SKM-1 (cell line): ENCODE results near the gene NDUFAF7.
"Not testable (repeated sequence)": the region's sequence is repeated elsewhere in the genome, so short reads cannot be mapped to it uniquely, and the experiment has no call there.

ENCODE experiments used
- DNase-seq: peaks from one replicate; lab custom pipeline; 2025; ENCODE audit not compliant: unreplicated experiment; lab: John Stamatoyannopoulos, UW

The NDUFAF7 gene

GRCh38 chr2:37215250-37215649 lies 16.2 kb upstream of the NDUFAF7 start:
- no peak for DNase-seq

GRCh38 chr2:37219046-37219445 lies 12.4 kb upstream of the NDUFAF7 start:
- DNase-seq = no peak

GRCh38 chr2:37223131-37223530 lies 8.3 kb upstream of the NDUFAF7 start:
- DNase-seq = no peak

GRCh38 chr2:37224063-37224462 lies 7.4 kb upstream of the NDUFAF7 start:
- no peak for DNase-seq

GRCh38 chr2:37225129-37225528 lies 6.3 kb upstream of the NDUFAF7 start:
- DNase-seq = not testable (repeated sequence)

GRCh38 chr2:37226863-37227262 lies 4.6 kb upstream of the NDUFAF7 start:
- no peak for DNase-seq

- DNase-seq = no peak
Measured at GRCh38 chr2:37228788-37229187, 2.7 kb upstream of the NDUFAF7 start.

GRCh38 chr2:37230581-37230980 lies 877 bp upstream of the NDUFAF7 start:
- DNase-seq = no peak

GRCh38 chr2:37232131-37232933 lies 874 bp downstream of the NDUFAF7 start:
- no peak for DNase-seq

- no peak for DNase-seq
Measured at GRCh38 chr2:37243435-37243834, 12.0 kb downstream of the NDUFAF7 start.

GRCh38 chr2:37244017-37244416 lies 12.6 kb downstream of the NDUFAF7 start:
- DNase-seq = no peak

GRCh38 chr2:37244755-37245154 lies 13.3 kb downstream of the NDUFAF7 start:
- DNase-seq = no peak

GRCh38 chr2:37246205-37246604 lies 14.7 kb downstream of the NDUFAF7 start:
- DNase-seq = no peak

- DNase-seq = no peak
Measured at GRCh38 chr2:37250869-37251740, 19.6 kb downstream of the NDUFAF7 start.

- no peak for DNase-seq
Measured at GRCh38 chr2:37262522-37262921, 31.1 kb downstream of the NDUFAF7 start.

GRCh38 chr2:37263839-37264238 lies 32.4 kb downstream of the NDUFAF7 start:
- DNase-seq = no peak

GRCh38 chr2:37267685-37268084 lies 36.2 kb downstream of the NDUFAF7 start:
- no peak for DNase-seq

- no peak for DNase-seq
Measured at GRCh38 chr2:37268111-37268510, 36.7 kb downstream of the NDUFAF7 start.

- no peak for DNase-seq
Measured at GRCh38 chr2:37271376-37272067, 40.1 kb downstream of the NDUFAF7 start.

- no peak for DNase-seq
Measured at GRCh38 chr2:37274359-37274965, 43.0 kb downstream of the NDUFAF7 start.

GRCh38 chr2:37276291-37276690 lies 44.8 kb downstream of the NDUFAF7 start:
- DNase-seq = no peak
